NCI-H345 (cell line): ENCODE data around the gene P3H2.
"Not testable (repeated sequence)": the region's sequence is repeated elsewhere in the genome, so short reads cannot be mapped to it uniquely, and the experiment has no call there.

Source experiments
- DNase-seq: peaks from one replicate; lab custom pipeline; 2025; lab: John Stamatoyannopoulos, UW

Gene P3H2

GRCh38 chr3:190083635-190084034 lies 37.1 kb downstream of the P3H2 start:
- peak; percentile 26 for DNase-seq

DNA sequence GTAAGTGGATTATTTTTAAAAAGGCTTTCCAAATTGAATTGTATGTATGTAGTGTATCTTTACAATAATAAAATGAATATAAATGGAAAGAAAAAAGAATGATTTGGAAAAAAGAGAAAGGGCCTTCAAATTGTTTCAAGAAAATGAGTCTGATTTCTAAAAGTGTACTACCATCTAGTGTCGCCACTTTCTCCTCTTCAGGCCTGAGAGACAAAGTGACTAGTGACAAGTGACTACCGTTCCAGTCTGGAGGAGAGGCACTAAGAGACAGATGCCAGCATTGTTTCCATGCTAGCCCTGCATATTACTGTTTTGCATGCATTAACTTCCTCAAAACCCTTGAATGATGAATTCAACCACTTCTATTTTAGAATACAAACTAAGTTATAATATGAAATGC lies 39.3 kb downstream of the P3H2 start:
- no peak for DNase-seq

DNA sequence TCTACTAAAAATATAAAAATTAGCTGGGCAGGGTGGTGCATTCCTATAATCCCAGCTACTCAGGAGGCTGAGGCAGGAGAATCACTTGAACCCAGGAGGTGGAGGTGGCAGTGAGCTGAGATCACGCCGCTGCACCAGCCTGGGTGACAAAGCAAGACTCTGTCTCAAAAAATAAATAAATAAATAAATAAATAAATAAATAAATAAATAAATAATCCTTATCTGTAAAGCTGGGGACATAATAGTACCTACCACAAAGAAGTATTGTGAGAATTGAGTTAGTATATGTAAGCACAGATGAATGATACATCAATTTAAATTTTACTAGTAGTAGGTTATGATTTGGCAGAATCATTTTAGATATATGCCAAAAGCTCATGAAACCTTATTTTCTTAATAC lies 41.5 kb downstream of the P3H2 start:
- DNase-seq: not testable (repeated sequence)

- DNase-seq: no peak
These were observed 43.2 kb downstream of the P3H2 start for GRCh38 chr3:190077395-190078045.

DNA sequence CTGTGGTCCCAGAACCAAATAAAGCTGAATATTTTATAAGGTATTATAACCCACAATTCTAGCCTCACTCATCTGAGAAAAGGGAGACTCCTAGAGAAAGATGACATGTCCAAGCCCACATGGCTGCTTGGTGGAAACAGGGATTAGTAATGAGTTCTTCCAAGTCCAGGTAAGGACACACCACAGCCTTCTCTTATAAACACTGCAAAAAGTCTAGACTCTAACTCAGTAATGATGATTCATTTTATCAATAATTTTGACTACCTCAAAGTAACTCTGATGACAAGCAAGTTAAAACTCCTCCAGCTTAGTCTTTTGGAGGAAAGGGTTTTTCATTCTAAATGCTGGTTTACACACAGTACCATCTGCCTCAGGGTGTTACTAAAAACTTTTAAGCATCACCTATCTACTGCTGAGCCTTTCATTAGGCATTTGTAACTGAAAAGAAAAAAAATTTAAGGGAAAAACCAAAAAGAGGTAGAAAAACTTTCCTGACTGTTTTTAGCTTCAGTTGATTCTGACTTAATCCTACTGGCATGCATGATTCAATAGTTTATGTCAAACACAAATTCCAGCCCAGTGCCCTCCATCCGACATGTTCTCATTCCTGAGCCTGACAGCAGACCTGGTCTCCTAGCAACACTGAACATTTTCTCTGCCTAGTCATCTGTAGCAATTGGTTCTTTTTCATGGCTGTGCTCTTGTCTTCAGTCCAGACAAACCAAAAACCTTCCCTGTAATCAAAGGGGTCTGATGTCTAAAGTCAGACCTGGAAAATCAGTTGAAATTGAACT lies 43.9 kb downstream of the P3H2 start:
- DNase-seq: no peak

- no peak for DNase-seq
These were observed 44.6 kb downstream of the P3H2 start for GRCh38 chr3:190076136-190076535.

DNA sequence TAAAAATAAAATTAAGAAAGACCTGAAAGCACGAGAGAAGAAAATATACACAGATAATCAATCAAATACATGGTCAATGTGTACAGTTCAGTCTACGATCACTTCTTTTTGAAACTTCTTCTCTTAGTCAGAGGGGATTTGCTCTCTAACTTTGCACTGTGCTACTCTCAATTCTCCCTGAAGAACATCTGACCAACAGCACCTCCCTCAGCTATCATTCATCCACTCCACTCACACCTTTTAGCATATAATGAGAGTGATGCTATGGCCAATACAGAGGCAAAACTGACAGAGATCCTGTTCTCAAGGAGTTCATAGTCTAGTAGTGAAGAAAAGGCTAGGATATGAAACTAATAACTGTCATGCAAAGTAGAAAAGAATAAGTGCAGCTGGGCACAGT lies 45.9 kb downstream of the P3H2 start:
- DNase-seq: no peak

- no peak for DNase-seq
These were observed 47.3 kb downstream of the P3H2 start for GRCh38 chr3:190073264-190074008.

DNA sequence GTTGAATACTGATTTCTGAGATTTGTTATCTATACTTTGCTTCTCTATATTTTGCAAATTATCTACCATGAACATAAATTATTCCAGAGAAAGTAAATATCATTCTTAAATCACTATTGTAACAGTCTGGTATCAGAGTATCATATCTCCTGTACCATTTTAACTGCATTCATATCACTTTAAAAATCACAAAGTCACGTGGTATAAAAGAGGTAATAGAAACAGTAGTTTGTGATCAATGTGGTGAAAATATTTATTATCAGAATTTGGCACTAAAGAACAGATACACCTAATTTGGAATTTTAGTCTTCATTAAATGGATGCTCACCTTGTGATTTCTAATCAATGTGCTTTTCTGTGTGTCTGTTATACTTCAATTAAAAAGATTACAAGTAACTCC lies 47.8 kb downstream of the P3H2 start:
- DNase-seq: no peak

- DNase-seq: not testable (repeated sequence)
These were observed 48.8 kb downstream of the P3H2 start for GRCh38 chr3:190071921-190072320.

DNA sequence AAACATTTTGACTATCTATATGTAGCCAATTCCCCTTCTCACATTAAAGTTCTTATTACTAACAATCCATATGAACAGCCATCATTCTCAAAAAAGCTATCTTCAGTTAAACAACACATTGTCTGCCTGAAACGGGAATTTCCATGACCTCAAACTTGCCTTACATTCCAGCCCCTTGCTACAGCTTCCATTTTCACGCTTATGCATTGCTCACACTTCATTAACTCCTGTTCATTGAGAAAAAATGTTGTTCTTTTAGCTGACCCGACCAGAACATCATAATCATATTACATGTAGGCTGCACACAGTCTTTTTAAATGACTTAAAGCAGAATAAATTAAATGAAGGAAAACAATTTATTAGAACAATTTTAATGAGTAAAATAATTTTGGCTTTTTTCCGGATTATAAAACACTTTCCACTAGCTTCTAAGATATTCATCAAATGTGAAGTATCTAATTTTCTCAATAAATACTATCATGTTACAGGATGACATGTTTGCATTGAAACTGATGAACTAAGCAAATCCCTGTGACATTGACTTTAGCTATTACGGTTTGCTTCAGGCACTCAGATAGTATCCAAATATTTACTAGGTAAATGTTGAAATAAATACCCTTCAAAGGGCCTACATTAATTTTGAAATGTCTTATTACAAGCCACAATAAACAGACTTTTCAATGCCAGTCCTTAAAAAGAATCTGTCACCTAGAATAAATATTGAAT lies 49.9 kb downstream of the P3H2 start:
- peak; percentile 6 for DNase-seq

DNA sequence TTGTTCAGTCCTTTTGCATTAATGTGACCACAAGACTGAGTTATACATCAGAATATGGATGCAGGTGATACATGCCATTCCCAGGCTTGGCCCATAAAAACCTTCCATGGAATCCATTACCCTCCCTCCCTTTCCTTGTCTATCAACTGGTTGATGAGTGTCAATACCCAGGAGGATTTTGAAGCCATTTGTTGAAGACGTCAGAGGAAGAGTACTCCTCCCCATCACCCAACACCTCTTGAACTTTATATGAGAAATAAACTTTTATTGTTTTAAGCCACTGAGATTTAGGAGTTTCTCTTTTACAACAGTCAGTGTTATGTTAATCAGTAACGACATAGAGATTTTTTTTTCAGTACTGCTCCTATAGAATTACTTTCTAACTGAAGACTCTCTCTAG lies 55.5 kb downstream of the P3H2 start:
- DNase-seq: no peak

- DNase-seq: no peak
These were observed 56.0 kb downstream of the P3H2 start for GRCh38 chr3:190064659-190065058.

DNA sequence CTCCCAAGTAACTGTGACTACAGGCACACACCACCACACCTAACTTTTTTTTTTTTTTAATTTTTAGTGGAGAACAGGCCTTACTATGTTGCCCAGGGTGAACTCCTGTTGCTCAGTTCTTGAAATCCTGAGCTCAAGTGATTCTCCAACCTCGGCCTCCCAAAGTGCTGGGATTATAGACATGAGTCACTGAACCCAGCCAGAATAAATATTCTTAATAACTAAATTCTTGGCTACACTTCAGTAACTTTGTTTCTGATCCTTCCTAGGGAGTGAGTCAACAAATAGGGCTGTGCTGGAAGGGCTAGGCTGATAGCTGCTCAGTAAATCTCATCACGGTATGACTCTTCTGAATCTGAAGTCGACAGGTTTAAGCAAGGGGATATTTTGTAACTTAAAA lies 56.6 kb downstream of the P3H2 start:
- DNase-seq: no peak

GRCh38 chr3:190063490-190063889 lies 57.2 kb downstream of the P3H2 start:
- DNase-seq: no peak

- DNase-seq: no peak
These were observed 60.4 kb downstream of the P3H2 start for GRCh38 chr3:190060192-190060775.

DNA sequence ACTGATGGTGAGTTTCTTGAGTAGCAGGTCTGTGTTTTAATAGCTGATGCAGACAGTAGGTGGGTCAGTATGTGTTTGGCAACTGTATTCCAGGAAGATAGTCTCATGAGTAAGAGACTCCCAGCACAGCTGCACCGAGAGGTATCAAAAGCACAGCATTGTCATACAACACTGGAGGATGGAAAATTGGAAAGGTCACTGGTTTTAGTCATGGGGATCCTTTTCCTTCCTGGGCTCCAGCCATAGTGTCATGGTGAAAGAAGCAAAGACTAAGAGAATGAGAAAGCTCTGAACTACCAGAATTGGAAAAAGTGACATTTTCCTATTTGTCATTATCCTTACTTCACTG lies 61.5 kb downstream of the P3H2 start:
- no peak for DNase-seq

GRCh38 chr3:190058521-190059241 lies 62.0 kb downstream of the P3H2 start:
- DNase-seq: no peak

GRCh38 chr3:190056742-190057141 lies 64.0 kb downstream of the P3H2 start:
- DNase-seq: no peak

DNA sequence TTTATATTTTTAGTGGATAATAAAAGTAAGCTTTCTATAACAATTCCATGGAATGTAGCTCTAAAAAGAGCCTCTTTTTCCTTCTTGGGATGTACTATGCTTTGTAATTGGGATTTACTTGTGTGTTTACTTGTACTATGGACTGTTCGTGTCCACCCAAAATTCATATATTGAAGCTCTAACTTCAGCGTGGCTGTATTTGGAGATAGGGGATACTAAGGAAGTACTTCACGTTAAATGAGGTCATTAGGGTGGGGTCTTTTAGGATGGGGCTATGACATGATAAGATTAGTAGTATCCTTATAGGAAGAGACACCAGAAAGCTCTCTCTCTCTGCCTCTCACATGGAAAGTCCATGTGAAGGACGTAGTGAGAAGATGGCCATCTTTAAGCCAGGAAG lies 64.9 kb downstream of the P3H2 start:
- DNase-seq: no peak

DNA sequence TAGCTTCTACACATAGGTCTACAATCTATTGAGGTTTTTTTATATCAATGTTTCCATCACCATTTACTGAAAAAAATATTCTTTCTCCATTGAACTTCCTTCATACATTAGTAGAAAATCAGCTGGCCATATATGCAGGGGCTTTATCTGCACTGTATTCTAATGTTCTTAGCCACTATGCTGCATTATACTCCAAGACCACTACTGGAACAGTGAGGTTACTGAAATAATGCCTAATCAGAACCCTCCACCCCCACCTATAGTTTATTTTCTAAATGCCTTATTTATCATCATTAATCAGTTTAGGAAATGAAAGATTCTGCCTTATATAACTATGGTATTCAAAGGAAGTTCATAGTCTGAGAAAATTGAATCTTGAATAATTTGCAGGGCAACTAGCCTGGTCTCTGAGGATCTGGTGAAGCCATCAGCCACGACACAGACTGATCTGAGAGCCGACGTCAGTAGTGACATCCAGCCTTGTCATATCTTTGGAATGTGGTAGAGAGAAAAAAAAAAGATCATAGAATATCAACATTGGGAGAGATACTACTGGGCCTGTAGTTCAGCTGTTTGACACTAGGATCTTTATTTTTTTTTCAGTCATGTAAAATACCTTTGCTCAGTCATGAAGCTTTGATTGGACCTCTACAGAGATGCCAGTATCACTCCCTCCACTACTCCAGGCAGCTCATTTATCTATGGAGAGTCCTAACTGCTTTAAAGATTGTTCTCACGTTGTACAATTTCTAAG lies 66.6 kb downstream of the P3H2 start:
- DNase-seq: no peak
